Right lobe of liver (tissue), 6 donors: Measurements from ENCODE around the gene BANP. TPM values are rescaled to one million over a fixed set of nuclear protein-coding genes. Genes with fewer than 3 reads are reported as not detected.
A peak's percentile ranks its signal among the peaks of the same experiment; 100 is the strongest.
"Not testable (repeated sequence)": the region's sequence is repeated elsewhere in the genome, so short reads cannot be mapped to it uniquely, and the experiment has no call there.

Experiments
- ATAC-seq, 4 donors: fragments of 200-7000 bp; cut with Tn5 transposase; one replicate each; pipeline ENCODE4 v1.9.1; 2020; ENCODE audit warnings: mild to moderate bottlenecking in 4 of 4, moderate library complexity in 4 of 4
- DNase-seq, 3 donors: peaks; one replicate each; pipeline ENCODE4 v3.0.0-alpha.2; 2020
- H3K27ac ChIP-seq, 3 donors: fragments of 200-600 bp; one replicate each; pipeline ENCODE4 v1.8.0; 2022
- H3K27me3 ChIP-seq, 2 donors: fragments of 200-600 bp; one replicate each; pipeline ENCODE4 v1.8.0; 2022
- H3K36me3 ChIP-seq, 4 donors: fragments of 200-600 bp; sonication (generic) in 1 of 4; one replicate each; pipeline versions ENCODE4 v1.5.1 to v1.8.0; 2017 to 2022; ENCODE audit warnings: control low read depth in 1 of 4
- H3K4me1 ChIP-seq, 4 donors: fragments of 200-600 bp; sonication (generic) in 1 of 4; one replicate each; pipeline versions ENCODE4 v1.5.1 to v1.8.0; 2017 to 2022; ENCODE audit warnings: control low read depth in 1 of 4
- H3K4me3 ChIP-seq, 3 donors: fragments of 200-600 bp; one replicate each; pipeline ENCODE4 v1.8.0; 2022
- H3K9me3 ChIP-seq, 4 donors: fragments of 200-600 bp; sonication (generic) in 1 of 4; one replicate each; pipeline versions ENCODE4 v1.5.1 to v1.8.0; 2017 to 2022; ENCODE audit warnings: control low read depth in 1 of 4
- POLR2A ChIP-seq: fragments of 450-650 bp; IDR thresholded peaks from one replicate; pipeline ENCODE4 v1.6.1; 2017; ENCODE audit warnings: antibody characterized with exemption, mild to moderate bottlenecking
- WGBS: methylation state at CpG from one replicate; pipeline ENCODE4 v1.1.6; 2018; ENCODE audit warnings: low coverage, low lambda C conversion rate; ENCODE audit not compliant: insufficient coverage; ENCODE audit errors: missing lambda C conversion rate; 5-methylcytosine and 5-hydroxymethylcytosine counted together
- intact Hi-C, 2 donors: fragments of 100-400 bp; cut with DNase I; formaldehyde crosslinking; loops; one replicate each; pipeline versions ENCODE4 v1.11.2 to v1.14.1; 2022
- total RNA-seq, 6 experiments: library from RNA; depleted of rRNA in 2 of 6; stranded (reverse); fragments of >200 nt in 2 of 6; fragmentation: NEBNext Ultra II Directional in 3 of 6; extraction: Animal tissue kit (Norgen Biotek cat#: 25700) in 3 of 6; gene quantifications; one replicate each; pipeline versions ENCODE4 v1.1.0 to v1.2.4, GENCODE V29; 2016 to 2023
- TF ChIP-seq, protein P1 (sequence below), 4 donors: fragments of 200-600 bp in 3 of 4; fragments of 450-650 bp in 1 of 4; IDR thresholded peaks; one replicate each; pipeline versions ENCODE4 v1.5.1 to v1.8.0; 2016 to 2022; ENCODE audit warnings: antibody characterized with exemption in 4 of 4, mild to moderate bottlenecking in 2 of 4
- donor health status: DM: no; HTN: yes; CAD: no.
- donor health status: DM: no; HTN: no; CAD: no.
- donor health status: DM: no; HTN: no; CAD: no.
- donor health status: DM: no; HTN: yes; CAD: no.
- donor health status: DM: no; HTN: yes; CAD: no.

Gene BANP
- total RNA-seq, 6 experiments from 2014 or later, result 11.2 to 20.7 (median 18.8) TPM

DNA sequence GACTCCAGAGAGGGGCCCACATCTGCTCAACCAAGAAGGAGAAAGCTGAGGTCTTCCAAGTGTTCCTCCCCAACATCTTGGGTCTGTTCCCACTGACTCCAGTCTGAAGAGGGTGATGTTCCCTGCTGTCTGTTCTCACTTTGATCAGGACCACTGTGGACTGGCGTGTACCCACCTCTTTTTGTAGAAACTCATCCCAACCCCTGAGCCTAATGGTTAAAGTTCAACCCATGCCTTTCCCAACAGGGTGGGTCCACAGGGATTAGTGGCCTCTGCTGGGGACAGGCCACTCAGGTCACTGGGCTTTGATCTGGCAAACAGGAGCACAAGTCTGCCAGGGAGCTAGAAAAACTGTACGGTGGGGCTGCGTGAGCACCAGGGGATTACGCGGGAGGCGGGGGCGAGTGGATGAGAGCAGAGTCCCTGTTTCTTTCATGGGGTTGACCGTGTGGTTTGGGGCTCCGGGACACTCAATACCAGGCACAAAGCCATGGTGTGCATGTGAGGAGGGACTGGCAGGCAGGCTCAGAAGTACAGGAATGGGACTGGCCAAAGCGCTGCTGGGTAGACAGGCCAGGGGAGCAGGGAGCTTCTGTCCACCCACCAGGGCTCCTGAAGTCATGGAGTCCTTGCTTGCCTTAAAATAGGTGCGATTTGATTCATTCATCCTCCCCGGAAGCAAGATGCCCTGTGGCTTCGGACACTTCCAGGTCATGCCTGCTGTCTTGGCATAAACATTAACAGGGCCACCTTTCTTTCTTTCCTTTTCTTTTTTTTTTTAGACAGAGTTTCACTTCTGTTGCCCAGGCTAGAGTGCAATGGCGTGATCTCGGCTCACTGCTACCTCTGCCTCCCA is 14.6 kb upstream of the BANP start, which contains the start of gene CA5A:
Gene CA5A (minus strand): TSS at position 155 of the 856 bp plus-strand sequence. CDS start 79 bp downstream, at position 76.
- DNase-seq (peak; percentile 73 to 93 (median 90)), ATAC-seq (peak; percentile 67 to 87 (median 82))
- TF ChIP-seq, protein P1, sequence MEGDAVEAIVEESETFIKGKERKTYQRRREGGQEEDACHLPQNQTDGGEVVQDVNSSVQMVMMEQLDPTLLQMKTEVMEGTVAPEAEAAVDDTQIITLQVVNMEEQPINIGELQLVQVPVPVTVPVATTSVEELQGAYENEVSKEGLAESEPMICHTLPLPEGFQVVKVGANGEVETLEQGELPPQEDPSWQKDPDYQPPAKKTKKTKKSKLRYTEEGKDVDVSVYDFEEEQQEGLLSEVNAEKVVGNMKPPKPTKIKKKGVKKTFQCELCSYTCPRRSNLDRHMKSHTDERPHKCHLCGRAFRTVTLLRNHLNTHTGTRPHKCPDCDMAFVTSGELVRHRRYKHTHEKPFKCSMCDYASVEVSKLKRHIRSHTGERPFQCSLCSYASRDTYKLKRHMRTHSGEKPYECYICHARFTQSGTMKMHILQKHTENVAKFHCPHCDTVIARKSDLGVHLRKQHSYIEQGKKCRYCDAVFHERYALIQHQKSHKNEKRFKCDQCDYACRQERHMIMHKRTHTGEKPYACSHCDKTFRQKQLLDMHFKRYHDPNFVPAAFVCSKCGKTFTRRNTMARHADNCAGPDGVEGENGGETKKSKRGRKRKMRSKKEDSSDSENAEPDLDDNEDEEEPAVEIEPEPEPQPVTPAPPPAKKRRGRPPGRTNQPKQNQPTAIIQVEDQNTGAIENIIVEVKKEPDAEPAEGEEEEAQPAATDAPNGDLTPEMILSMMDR (IDR thresholded peaks at IDR 0.05), result peak in 1 of 4 donors; percentile 7
- TF ChIP-seq POLR2A, result peak; percentile 67
- H3K4me1 ChIP-seq, result peaks cover 0 to 23% (median 8%) of the 10 kb centered on the region in 4 donors
- H3K36me3 ChIP-seq, result no peaks in the 10 kb centered on the region
- no peaks in the 10 kb centered on the region for H3K27me3 ChIP-seq
- 31% methylated on average over 13 of the region's 15 CpGs for WGBS
- H3K4me3 ChIP-seq, result peak within 1 kb of the TSS; percentile 46 to 74 (median 62)
- no peaks in the 10 kb centered on the region for H3K9me3 ChIP-seq
- intact Hi-C loops, result no loop called here
- peak within 1 kb of the TSS; percentile 57 to 93 (median 84) for H3K27ac ChIP-seq

DNA sequence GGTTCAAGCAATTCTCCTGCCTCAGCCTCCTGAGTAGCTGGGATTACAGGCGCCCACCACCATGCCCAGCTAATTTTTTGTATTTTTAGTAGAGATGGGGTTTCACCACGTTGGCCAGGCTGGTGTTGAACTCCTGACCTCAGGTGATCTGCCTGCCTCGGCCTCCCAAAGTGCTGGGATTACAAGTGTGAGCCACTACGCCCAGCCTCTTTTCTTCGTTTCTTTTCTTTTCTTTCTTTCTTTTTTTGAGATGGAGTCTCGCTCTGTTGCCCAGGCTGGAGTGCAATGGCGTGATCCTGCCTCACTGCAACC is 14.0 kb upstream of the BANP start:
- H3K4me1 ChIP-seq, result peaks cover 0 to 17% (median 5%) of the 10 kb centered on the region in 4 donors
- intact Hi-C loops, DNase-seq, H3K36me3 ChIP-seq, ATAC-seq, H3K9me3 ChIP-seq, H3K27me3 ChIP-seq: not testable (repeated sequence)
- peak overlapping the region in 1 of 3 donors; percentile 62 for H3K4me3 ChIP-seq
- 63% methylated on average over 7 of the region's 7 CpGs for WGBS
- peak overlapping the region; percentile 51 to 93 (median 84) for H3K27ac ChIP-seq

DNA sequence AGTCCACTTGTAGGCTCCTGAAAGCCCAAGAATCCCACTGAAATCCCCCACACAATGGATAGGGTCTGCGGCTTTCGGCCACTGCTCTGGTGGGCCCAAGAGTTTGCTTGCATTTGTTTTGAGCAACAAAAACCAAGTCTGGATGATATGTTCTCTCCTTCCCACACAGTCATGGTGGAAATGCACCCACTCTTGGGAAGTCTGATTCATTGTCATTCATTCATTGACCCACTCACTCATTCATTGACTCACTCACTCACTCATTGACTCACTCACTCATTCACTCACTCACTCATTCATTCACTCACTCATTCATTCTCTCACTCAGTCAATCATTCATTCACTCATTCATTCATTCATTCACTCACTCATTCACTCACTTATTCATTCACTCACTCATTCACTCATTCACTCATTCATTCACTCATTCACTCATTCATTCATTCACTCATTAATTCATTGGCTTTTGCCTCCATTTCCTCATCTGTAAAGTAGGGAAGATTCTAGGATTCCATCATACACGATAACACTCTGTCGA is 12.8 kb upstream of the BANP start:
- DNase-seq, result no peak
- intact Hi-C loops, result no loop called here
- ATAC-seq, result no peak
- H3K36me3 ChIP-seq, result no peaks in the 10 kb centered on the region
- TF ChIP-seq, protein P1 (IDR thresholded peaks at IDR 0.05), result no peak
- no peak for TF ChIP-seq POLR2A
- H3K9me3 ChIP-seq, result no peaks in the 10 kb centered on the region
- no peaks in the 10 kb centered on the region for H3K27me3 ChIP-seq
- 95% methylated on average over 2 of the region's 4 CpGs for WGBS
- no peak overlapping the region for H3K4me3 ChIP-seq
- no peak overlapping the region for H3K27ac ChIP-seq
- peaks cover 0 to 9% (median under 1%) of the 10 kb centered on the region in 4 donors for H3K4me1 ChIP-seq

DNA sequence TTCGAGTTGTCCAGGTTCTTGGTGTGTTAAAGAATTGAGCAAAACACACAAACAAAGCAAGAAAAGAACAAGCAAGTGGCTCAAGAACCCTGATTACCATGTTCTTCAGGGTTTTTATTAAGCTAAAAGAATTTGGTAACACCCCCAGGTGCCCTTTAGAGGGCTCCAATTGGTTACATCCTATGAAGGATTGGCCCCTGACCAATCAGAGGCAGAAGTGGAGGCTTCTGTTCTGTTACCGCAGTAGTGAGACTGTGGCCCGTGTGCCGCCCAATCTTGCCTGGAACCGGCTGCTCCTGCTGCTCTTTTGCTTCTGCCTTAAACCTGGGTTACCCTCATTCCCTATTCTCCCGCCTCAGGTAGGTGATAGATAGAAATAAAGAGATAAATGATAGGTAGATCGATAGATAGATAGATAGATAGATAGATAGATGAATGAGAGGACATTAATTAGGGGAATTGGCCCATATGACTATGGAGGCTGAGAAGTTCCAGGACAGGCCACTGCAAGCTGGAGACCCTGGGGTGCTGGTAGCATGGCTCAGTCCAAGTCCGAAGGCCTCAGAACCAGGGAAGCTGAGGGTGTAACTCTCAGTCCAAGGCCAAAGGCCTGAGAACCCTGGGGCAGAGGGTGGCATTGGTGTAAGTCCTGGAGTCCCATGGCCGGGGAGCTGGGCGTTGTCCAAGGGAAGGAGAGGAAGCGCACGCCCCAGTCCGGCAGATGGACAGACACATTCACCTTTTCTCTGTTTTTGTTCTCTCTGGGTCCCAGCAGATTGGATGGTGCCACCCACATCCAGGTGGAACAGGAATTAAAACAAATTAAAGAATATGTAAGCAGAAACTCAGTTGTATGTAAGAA is 11.4 kb upstream of the BANP start:
- intact Hi-C loops, result no loop called here
- H3K4me1 ChIP-seq, result peaks cover 0 to 4% (median 0%) of the 10 kb centered on the region in 4 donors
- H3K27me3 ChIP-seq, result no peaks in the 10 kb centered on the region
- ATAC-seq (no peak), DNase-seq (peak in 1 of 3 donors; percentile 37)
- H3K4me3 ChIP-seq, result no peak overlapping the region
- no peaks in the 10 kb centered on the region for H3K36me3 ChIP-seq
- H3K27ac ChIP-seq, result no peak overlapping the region
- WGBS, result 87% methylated on average over 9 of the region's 13 CpGs
- no peaks in the 10 kb centered on the region for H3K9me3 ChIP-seq
- TF ChIP-seq POLR2A, result no peak
- TF ChIP-seq, protein P1 (IDR thresholded peaks at IDR 0.05), result no peak
